Prostate gland (tissue), 2 donors: ENCODE measurements around the gene ZNF512B. TPM values are rescaled to one million over a fixed set of nuclear protein-coding genes. Genes with fewer than 3 reads are reported as not detected.
A peak's percentile ranks its signal among the peaks of the same experiment; 100 is the strongest.

Experiments used
- DNase-seq: peaks from one replicate; pipeline ENCODE4 v3.0.0-alpha.2; 2019; ENCODE audit warnings: low spot score
- H3K27ac ChIP-seq, 2 donors: fragments of 200-600 bp; sonication (generic); 2 replicates each; pipeline ENCODE4 v1.5.1; 2017 to 2019
- H3K27me3 ChIP-seq: fragments of 200-600 bp; sonication (generic); replicated peaks from 2 replicates; pipeline ENCODE4 v1.5.1; 2019; ENCODE audit not compliant: insufficient read depth
- H3K36me3 ChIP-seq, 2 donors: fragments of 200-600 bp; sonication (generic); 1 replicate in 1 of 2; 2 replicates in 1 of 2; pipeline versions ENCODE4 v1.5.1 to v1.8.1; 2017 to 2019
- H3K4me1 ChIP-seq: fragments of 200-600 bp; sonication (generic); replicated peaks from 2 replicates; pipeline ENCODE4 v1.5.1; 2019
- H3K4me3 ChIP-seq, 2 donors: fragments of 200-600 bp; sonication (generic); 2 replicates each; pipeline ENCODE4 v1.5.1; 2017 to 2019
- H3K9me3 ChIP-seq: fragments of 200-600 bp; sonication (generic); 2 replicates; pipeline ENCODE4 v1.5.1; 2017
- CTCF ChIP-seq, 4 experiments: fragments of 200-600 bp in 2 of 4; fragments of 450-650 bp in 2 of 4; sonication (generic) in 2 of 4; IDR thresholded peaks; 1 replicate in 3 of 4; 2 replicates in 1 of 4; pipeline ENCODE4 v1.5.1; 2016 to 2019; ENCODE audit warnings: antibody characterized with exemption in 4 of 4, mild to moderate bottlenecking in 2 of 4, moderate library complexity in 2 of 4
- POLR2A ChIP-seq: fragments of 450-650 bp; IDR thresholded peaks from one replicate; pipeline ENCODE4 v1.6.1; 2016; ENCODE audit warnings: antibody characterized with exemption, mild to moderate bottlenecking
- POLR2AphosphoS5 ChIP-seq: sonication (generic); formaldehyde crosslinking; IDR thresholded peaks from one replicate; pipeline ENCODE4 v1.6.1; 2017; ENCODE audit warnings: antibody characterized with exemption
- WGBS: methylation state at CpG from one replicate; pipeline ENCODE4 v1.1.5; 2018; 5-methylcytosine and 5-hydroxymethylcytosine counted together
- intact Hi-C: fragments of 100-400 bp; cut with DNase I; formaldehyde crosslinking; loops from one replicate; pipeline ENCODE4 v1.14.2; 2022
- total RNA-seq, 2 donors: library from RNA; depleted of rRNA; stranded (reverse); fragments of >200 nt; gene quantifications; one replicate each; pipeline ENCODE4 v1.1.0, GENCODE V29; 2016

The ZNF512B gene
- total RNA-seq, 2 donors from 2014 or later = 12.2 to 24.6 TPM

GRCh38 chr20:63945031-63945658 is 24.6 kb downstream of the ZNF512B start:
- Histone ChIP-seq H3K27ac (no peak overlapping the region), H3K36me3 (no peaks in the 10 kb centered on the region), H3K4me1 (peaks cover 23% of the 10 kb centered on the region), H3K27me3 (no peaks in the 10 kb centered on the region), H3K9me3 (no peaks in the 10 kb centered on the region), H3K4me3 (no peak overlapping the region)
- 88% methylated on average over 17 of the region's 17 CpGs for WGBS
- intact Hi-C loops = no loop called here
- no peak for DNase-seq
- TF ChIP-seq POLR2A (no peak), POLR2AphosphoS5 (no peak)

- H3K4me3 ChIP-seq = no peak overlapping the region
- no peaks in the 10 kb centered on the region for H3K36me3 ChIP-seq
- 89% methylated on average over 31 of the region's 35 CpGs for WGBS
- H3K9me3 ChIP-seq = no peaks in the 10 kb centered on the region
- H3K4me1 ChIP-seq = peaks cover 21% of the 10 kb centered on the region
- TF ChIP-seq CTCF (IDR thresholded peaks at IDR 0.05) = no peak
- TF ChIP-seq POLR2AphosphoS5 = no peak
- TF ChIP-seq POLR2A = no peak
- intact Hi-C loops = no loop called here
- H3K27me3 ChIP-seq = no peaks in the 10 kb centered on the region
- no peak for DNase-seq
- H3K27ac ChIP-seq = no peak overlapping the region
These were observed 25.4 kb downstream of the ZNF512B start for GRCh38 chr20:63944078-63944941.

- no peaks in the 10 kb centered on the region for H3K36me3 ChIP-seq
These were observed 26.0 kb downstream of the ZNF512B start for GRCh38 chr20:63943808-63944077.

GRCh38 chr20:63942969-63943807 is 26.5 kb downstream of the ZNF512B start:
- no peak for DNase-seq
- 63% methylated on average over 19 of the region's 19 CpGs for WGBS
- TF ChIP-seq POLR2A = no peak
- TF ChIP-seq POLR2AphosphoS5 = no peak
- no peak for TF ChIP-seq CTCF (IDR thresholded peaks at IDR 0.05)
- Histone ChIP-seq H3K27me3 (no peaks in the 10 kb centered on the region), H3K4me3 (no peak overlapping the region), H3K36me3 (no peaks in the 10 kb centered on the region), H3K27ac (peak overlapping the region; percentile 61 to 70), H3K4me1 (peaks cover 12% of the 10 kb centered on the region), H3K9me3 (no peaks in the 10 kb centered on the region)
- intact Hi-C loops = no loop called here

More at GRCh38 chr20:63943808-63944077, 26.0 kb downstream of the ZNF512B start:
- H3K27me3 ChIP-seq = no peaks in the 10 kb centered on the region
- intact Hi-C loops = no loop called here
- H3K4me3 ChIP-seq = no peak overlapping the region
- DNase-seq = no peak
- no peak overlapping the region for H3K27ac ChIP-seq
- 90% methylated on average over 3 of the region's 3 CpGs for WGBS
- no peak for TF ChIP-seq POLR2AphosphoS5
- TF ChIP-seq CTCF (IDR thresholded peaks at IDR 0.05) = no peak
- TF ChIP-seq POLR2A = no peak
- peaks cover 16% of the 10 kb centered on the region for H3K4me1 ChIP-seq
- no peaks in the 10 kb centered on the region for H3K9me3 ChIP-seq
